ENCODE results near the gene HOXA7.

Gene HOXA7

DNA sequence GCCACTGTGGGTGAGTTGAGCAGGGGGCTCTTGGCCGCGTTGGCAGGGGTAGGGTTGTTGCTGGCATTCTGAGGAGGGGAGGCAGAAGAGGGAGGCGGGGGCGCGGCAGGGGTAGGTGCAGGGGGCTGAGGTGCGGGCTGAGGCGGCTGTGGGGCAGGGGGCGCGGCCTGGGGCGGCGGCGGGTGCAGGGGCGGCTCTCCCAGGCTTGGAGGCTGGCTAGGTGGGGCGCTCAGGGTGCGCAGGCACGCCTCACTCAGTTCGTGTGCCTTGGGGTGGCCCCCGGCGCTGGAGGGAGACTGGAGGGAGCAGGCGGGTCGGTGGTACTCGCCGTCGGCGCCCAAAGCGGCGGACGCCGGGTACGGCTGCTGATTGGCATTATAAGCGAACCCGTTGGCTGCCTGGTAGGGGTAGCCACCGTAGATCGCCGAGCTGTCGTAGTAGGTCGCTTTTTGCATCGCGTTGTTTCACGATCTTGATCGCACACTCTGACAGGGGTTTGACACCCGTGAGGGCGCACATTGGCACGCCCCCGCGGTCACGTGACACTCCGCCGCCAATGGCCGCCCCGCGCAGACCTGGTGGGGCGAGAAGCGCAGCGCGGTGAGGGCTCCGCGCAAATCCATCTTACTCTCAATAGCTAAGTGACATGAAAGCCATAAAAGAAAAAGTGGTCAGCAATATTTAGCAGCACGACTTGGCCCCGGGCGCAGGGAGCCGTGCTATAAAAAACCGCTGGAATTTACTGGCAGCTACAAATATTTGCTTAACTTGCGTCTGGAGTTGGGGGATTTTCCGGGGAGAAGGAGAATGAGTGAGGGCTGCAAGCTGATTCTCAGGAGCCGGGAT lies 46.1 kb downstream of the HOXA7 start:
- H3K9me3 ChIP-seq, result no peaks in the 10 kb centered on the region
- no peaks in the 10 kb centered on the region for H3K4me1 ChIP-seq (ENCODE audit: control insufficient read depth in 1 of 2, insufficient read depth in 1 of 2, low read depth in 1 of 2, low read length in 1 of 2)
- no peak overlapping the region for H3K27ac ChIP-seq
- TF ChIP-seq, protein P1, sequence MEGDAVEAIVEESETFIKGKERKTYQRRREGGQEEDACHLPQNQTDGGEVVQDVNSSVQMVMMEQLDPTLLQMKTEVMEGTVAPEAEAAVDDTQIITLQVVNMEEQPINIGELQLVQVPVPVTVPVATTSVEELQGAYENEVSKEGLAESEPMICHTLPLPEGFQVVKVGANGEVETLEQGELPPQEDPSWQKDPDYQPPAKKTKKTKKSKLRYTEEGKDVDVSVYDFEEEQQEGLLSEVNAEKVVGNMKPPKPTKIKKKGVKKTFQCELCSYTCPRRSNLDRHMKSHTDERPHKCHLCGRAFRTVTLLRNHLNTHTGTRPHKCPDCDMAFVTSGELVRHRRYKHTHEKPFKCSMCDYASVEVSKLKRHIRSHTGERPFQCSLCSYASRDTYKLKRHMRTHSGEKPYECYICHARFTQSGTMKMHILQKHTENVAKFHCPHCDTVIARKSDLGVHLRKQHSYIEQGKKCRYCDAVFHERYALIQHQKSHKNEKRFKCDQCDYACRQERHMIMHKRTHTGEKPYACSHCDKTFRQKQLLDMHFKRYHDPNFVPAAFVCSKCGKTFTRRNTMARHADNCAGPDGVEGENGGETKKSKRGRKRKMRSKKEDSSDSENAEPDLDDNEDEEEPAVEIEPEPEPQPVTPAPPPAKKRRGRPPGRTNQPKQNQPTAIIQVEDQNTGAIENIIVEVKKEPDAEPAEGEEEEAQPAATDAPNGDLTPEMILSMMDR (IDR thresholded peaks at IDR 0.05), result no peak
- H3K36me3 ChIP-seq, result no peaks in the 10 kb centered on the region
- H3K27me3 ChIP-seq, result peaks cover 18% of the 10 kb centered on the region
- no peak overlapping the region for H3K4me3 ChIP-seq (ENCODE audit: low read depth in 1 of 2, low read length in 1 of 2)

GRCh38 chr7:27109466-27110185 lies 46.8 kb downstream of the HOXA7 start:
- Histone ChIP-seq H3K27ac (no peak overlapping the region), H3K36me3 (no peaks in the 10 kb centered on the region), H3K27me3 (peaks cover 26% of the 10 kb centered on the region), H3K4me3 (ENCODE audit: low read depth in 1 of 2, low read length in 1 of 2) (no peak overlapping the region), H3K4me1 (ENCODE audit: control insufficient read depth in 1 of 2, insufficient read depth in 1 of 2, low read depth in 1 of 2, low read length in 1 of 2) (no peaks in the 10 kb centered on the region), H3K9me3 (no peaks in the 10 kb centered on the region)
- TF ChIP-seq, protein P1 (IDR thresholded peaks at IDR 0.05), result no peak

DNA sequence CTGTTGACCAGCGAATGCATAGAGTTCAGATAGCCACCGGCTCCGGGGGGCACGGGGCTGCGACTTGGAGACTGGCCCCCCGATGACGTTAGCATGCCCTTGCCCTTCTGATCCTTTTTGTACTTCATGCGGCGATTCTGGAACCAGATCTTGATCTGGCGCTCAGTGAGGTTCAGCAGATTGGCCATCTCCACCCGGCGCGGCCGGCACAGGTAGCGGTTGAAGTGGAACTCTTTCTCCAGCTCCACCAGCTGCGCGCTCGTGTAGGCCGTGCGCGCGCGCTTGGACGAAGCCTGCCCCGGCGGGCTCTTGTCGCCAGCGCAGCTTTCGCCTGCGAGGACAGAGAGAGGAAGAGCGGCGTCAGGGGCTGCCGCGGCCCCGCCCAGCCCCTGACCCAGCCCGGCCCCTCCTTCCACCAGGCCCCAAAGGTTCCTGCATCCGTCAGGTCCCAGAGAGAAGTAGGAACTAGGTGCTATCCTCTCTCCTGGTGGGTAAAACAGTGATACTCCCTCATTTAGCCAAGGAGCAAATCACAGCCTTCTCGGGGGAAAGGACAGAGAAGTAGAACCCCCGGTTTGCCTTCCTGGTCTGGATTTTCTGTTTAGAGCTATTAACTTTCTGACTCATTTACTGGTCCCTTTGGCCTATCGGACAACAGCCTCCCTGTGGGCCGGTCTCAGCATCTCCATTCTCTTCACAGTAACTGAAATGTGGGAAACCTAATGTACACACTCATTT lies 47.9 kb downstream of the HOXA7 start:
- Histone ChIP-seq H3K4me3 (ENCODE audit: low read depth in 1 of 2, low read length in 1 of 2) (no peak overlapping the region), H3K9me3 (no peaks in the 10 kb centered on the region), H3K4me1 (ENCODE audit: control insufficient read depth in 1 of 2, insufficient read depth in 1 of 2, low read depth in 1 of 2, low read length in 1 of 2) (no peaks in the 10 kb centered on the region), H3K27ac (no peak overlapping the region), H3K27me3 (peaks cover 32% of the 10 kb centered on the region), H3K36me3 (no peaks in the 10 kb centered on the region)
- TF ChIP-seq, protein P1 (IDR thresholded peaks at IDR 0.05), result no peak

- TF ChIP-seq, protein P1 (IDR thresholded peaks at IDR 0.05), result no peak
- Histone ChIP-seq H3K4me3 (ENCODE audit: low read depth in 1 of 2, low read length in 1 of 2) (no peak overlapping the region), H3K4me1 (ENCODE audit: control insufficient read depth in 1 of 2, insufficient read depth in 1 of 2, low read depth in 1 of 2, low read length in 1 of 2) (peaks cover 0 to under 1% of the 10 kb centered on the region in 2 experiments), H3K36me3 (no peaks in the 10 kb centered on the region), H3K27ac (no peak overlapping the region), H3K9me3 (no peaks in the 10 kb centered on the region), H3K27me3 (peaks cover 41% of the 10 kb centered on the region)
Measured at GRCh38 chr7:27107391-27108381, 48.8 kb downstream of the HOXA7 start.

GRCh38 chr7:27106901-27107240 lies 49.6 kb downstream of the HOXA7 start:
- Histone ChIP-seq H3K4me3 (ENCODE audit: low read depth in 1 of 2, low read length in 1 of 2) (no peak overlapping the region), H3K9me3 (no peaks in the 10 kb centered on the region), H3K4me1 (ENCODE audit: control insufficient read depth in 1 of 2, insufficient read depth in 1 of 2, low read depth in 1 of 2, low read length in 1 of 2) (peaks cover 0 to 9% of the 10 kb centered on the region in 2 experiments), H3K27me3 (peaks cover 49% of the 10 kb centered on the region), H3K27ac (no peak overlapping the region), H3K36me3 (peaks cover under 1% of the 10 kb centered on the region)
- TF ChIP-seq, protein P1 (IDR thresholded peaks at IDR 0.05), result no peak
